Measurements from ENCODE around the gene EPHA3. TPM values are rescaled to one million over a fixed set of nuclear protein-coding genes. Genes with fewer than 3 reads are reported as not detected.

Gene EPHA3
- polyA plus RNA-seq, 2 of the 4 experiments (the other 2 are of a cell fraction) = not detected

DNA sequence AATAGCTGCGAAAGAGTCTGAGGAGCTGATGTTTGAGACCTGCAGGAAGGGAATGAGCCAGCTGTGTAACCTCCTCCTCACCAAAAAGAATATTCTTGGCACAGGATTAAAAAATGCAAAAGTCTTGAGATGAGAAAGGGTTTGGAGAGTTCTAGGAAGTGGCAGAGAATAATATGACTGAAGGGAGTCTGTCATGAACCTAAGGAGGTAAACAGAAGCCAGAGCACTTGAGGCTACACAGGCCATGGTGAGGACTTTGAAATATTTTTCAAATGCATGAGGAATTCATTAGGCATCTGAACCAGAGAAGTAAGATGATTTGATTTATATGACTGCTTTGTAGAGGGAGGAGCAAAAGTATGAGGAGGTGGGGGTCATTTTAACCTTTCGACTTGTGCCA is 347.8 kb downstream of the EPHA3 start (continued):
- no peak for TF ChIP-seq POLR2AphosphoS2 (conservative IDR thresholded peaks at IDR 0.05; ENCODE audit: low read length)
- TF ChIP-seq, protein P1, sequence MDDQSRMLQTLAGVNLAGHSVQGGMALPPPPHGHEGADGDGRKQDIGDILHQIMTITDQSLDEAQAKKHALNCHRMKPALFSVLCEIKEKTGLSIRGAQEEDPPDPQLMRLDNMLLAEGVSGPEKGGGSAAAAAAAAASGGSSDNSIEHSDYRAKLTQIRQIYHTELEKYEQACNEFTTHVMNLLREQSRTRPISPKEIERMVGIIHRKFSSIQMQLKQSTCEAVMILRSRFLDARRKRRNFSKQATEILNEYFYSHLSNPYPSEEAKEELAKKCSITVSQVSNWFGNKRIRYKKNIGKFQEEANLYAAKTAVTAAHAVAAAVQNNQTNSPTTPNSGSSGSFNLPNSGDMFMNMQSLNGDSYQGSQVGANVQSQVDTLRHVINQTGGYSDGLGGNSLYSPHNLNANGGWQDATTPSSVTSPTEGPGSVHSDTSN (IDR thresholded peaks at IDR 0.05) = no peak
- TF ChIP-seq NFE2L2 (conservative IDR thresholded peaks at IDR 0.05; ENCODE audit: low read length) = no peak
- no peak for TF ChIP-seq TP53 (CRISPR knock-in tag; IDR thresholded peaks at IDR 0.05)
- no peak for TF ChIP-seq JUN (IDR thresholded peaks at IDR 0.05)
- no peak for TF ChIP-seq HEYL (CRISPR knock-in tag; IDR thresholded peaks at IDR 0.05)
- no peak for TF ChIP-seq ZFP36 (IDR thresholded peaks at IDR 0.05; ENCODE audit: borderline replicate concordance, partially characterized antibody)
- no peak for TF ChIP-seq MAFK (IDR thresholded peaks at IDR 0.05; ENCODE audit: partially characterized antibody)
- TF ChIP-seq HOXB5 (CRISPR knock-in tag; IDR thresholded peaks at IDR 0.05) = no peak

DNA sequence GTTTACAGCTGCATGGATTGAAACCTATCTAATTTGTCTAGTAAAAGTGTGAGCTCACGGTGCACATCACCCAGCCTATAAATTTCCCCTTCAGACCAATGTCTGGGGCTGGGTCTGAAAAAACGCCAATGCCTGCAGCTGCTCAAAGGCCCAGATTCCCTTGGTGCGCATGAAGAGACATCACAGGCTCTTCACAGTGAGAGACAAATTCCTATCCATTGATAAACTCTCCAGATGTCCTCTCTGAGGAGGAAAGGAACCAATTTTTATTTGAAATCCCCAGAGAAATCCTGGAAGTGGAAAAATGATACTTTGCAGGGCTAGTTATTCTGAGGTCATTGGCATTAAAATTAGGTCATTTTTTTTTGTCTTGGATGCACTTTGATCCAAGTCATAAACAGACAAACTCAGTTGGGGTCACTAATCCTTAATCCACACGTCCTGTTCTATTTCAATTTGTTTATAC is 360.5 kb downstream of the EPHA3 start:
- Histone ChIP-seq H3K4me1 (no peaks in the 10 kb centered on the region), H3K9me3 (no peaks in the 10 kb centered on the region), H3K4me2 (no peak overlapping the region), H3K27ac (no peak overlapping the region), H3K4me3 (no peak overlapping the region)
- POLR2A ChIA-PET = no interaction called here
- CTCF ChIA-PET = no interaction called here
- TF ChIP-seq ZC3H11A (IDR thresholded peaks at IDR 0.05) (no peak), ZSCAN20 (CRISPR knock-in tag; IDR thresholded peaks at IDR 0.05) (no peak), KDM5A (IDR thresholded peaks at IDR 0.05) (no peak), TP53 (CRISPR knock-in tag; IDR thresholded peaks at IDR 0.05) (no peak)
- TF ChIP-seq, protein P2, sequence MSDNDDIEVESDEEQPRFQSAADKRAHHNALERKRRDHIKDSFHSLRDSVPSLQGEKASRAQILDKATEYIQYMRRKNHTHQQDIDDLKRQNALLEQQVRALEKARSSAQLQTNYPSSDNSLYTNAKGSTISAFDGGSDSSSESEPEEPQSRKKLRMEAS (IDR thresholded peaks at IDR 0.05) = no peak
- ATAC-seq (no peak), DNase-seq (ENCODE audit: low read depth in 1 of 2, low spot score in 1 of 2) (no peak), FAIRE-seq (no peak)
- 4% methylated on average over 4 of the region's 4 CpGs for WGBS (ENCODE audit: missing lambda C conversion rate)

DNA sequence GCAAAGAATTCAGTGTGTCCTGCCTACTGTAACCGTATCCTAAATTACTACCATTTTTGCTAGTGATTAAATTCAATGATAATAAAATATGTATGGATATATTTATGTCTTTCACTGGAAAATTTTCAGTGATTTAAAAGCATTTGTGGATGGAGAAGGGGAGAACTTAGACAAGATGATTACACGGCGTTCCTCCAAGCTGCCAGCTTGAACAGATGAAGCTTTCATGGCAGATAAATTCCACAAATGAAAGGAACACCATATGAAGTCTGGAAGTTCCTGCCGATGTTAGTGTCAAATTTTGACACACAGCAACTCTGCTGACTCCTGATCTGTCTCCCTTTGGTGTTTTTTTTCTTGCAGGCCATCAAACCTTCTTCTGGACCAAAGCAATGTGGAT is 364.7 kb downstream of the EPHA3 start:
- TF ChIP-seq POLR2AphosphoS2 (conservative IDR thresholded peaks at IDR 0.05; ENCODE audit: low read length) (no peak), EHF (CRISPR knock-in tag; IDR thresholded peaks at IDR 0.05) (no peak), REST (IDR thresholded peaks at IDR 0.05) (no peak), CEBPB (IDR thresholded peaks at IDR 0.05) (no peak)
- TF ChIP-seq, protein P2 (IDR thresholded peaks at IDR 0.05) = no peak
- Histone ChIP-seq H3K4me2 (no peak overlapping the region), H3K27ac (no peak overlapping the region), H3K4me3 (no peak overlapping the region), H3K4me1 (no peaks in the 10 kb centered on the region), H3K9me3 (no peaks in the 10 kb centered on the region)
- 14% methylated on average over 4 of the region's 4 CpGs for WGBS (ENCODE audit: missing lambda C conversion rate)
- ATAC-seq (no peak), FAIRE-seq (no peak), DNase-seq (ENCODE audit: low read depth in 1 of 2, low spot score in 1 of 2) (no peak)
- ChIA-PET POLR2A (no interaction called here), CTCF (no interaction called here)

Data from A549 (cell line).